HG02642 (cell line): Measurements from ENCODE around the gene REST.
"Not testable (repeated sequence)": the region's sequence is repeated elsewhere in the genome, so short reads cannot be mapped to it uniquely, and the experiment has no call there.

Source experiments
- ATAC-seq: cut with Tn5 transposase; IDR thresholded peaks from one replicate; pipeline ENCODE4 v1.9.1; 2021; ENCODE audit warnings: mild to moderate bottlenecking; ENCODE audit not compliant: unreplicated experiment, poor library complexity

The REST gene

GRCh38 chr4:56906489-56907393, 959 bp upstream of the REST start:
- ATAC-seq, result no peak

DNA sequence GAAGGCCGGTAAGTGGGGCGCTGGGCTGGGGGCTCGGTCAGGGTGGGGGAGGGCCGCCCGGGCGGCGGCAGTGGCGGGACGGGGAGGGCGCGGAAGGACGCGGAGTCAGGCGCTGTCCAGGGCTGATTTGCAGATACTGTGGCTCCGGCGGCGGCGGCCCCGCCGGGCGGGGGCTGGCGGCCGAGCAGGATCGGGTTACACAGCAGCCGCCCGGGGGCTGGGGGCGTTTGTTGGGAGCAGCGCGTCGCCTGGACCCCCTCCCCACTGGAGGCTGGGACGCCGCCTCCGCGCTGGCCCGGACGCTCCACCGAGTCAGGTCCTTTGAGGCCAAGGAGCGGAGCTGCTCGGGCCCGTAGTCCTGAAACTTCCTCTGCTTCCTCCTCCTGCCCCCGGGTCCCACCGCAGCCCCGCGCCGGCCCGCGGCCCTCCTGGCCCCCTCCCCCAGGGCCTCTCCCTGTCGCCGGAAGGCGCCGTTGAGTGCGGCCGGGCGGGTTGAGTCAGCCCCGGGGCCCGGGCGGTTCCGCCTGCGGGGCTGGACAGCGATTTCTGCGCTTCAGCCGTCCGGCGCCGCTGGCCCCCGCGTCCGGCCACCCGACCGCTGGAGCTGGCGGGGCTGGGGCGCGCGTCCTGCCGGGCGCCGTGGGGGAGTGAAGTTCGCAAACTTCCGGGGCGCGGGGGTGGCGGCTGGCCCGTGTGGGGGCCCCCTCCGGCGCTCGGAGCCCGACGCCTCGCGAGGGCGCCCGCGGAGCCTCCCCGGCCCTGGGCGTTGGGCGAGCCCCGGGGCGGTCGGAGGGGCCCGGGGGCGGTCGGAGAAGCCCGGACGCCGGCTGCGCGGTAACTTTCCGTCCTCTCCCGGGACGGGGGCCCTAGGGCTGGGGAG, 746 bp downstream of the REST start:
- peak; percentile 74 for ATAC-seq

- peak; percentile 34 for ATAC-seq
These were observed 1.6 kb downstream of the REST start for GRCh38 chr4:56909086-56909894.

GRCh38 chr4:56910172-56910967, 2.7 kb downstream of the REST start:
- no peak for ATAC-seq

- no peak for ATAC-seq
These were observed 6.6 kb downstream of the REST start for GRCh38 chr4:56914336-56914735.

- ATAC-seq, result not testable (repeated sequence)
These were observed 7.3 kb downstream of the REST start for GRCh38 chr4:56914977-56915376.

- no peak for ATAC-seq
These were observed 19.5 kb downstream of the REST start for GRCh38 chr4:56927196-56927595.

DNA sequence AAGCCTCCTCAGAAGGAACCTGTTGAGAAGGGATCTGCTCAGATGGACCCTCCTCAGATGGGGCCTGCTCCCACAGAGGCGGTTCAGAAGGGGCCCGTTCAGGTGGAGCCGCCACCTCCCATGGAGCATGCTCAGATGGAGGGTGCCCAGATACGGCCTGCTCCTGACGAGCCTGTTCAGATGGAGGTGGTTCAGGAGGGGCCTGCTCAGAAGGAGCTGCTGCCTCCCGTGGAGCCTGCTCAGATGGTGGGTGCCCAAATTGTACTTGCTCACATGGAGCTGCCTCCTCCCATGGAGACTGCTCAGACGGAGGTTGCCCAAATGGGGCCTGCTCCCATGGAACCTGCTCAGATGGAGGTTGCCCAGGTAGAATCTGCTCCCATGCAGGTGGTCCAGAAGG, 22.9 kb downstream of the REST start:
- no peak for ATAC-seq

DNA sequence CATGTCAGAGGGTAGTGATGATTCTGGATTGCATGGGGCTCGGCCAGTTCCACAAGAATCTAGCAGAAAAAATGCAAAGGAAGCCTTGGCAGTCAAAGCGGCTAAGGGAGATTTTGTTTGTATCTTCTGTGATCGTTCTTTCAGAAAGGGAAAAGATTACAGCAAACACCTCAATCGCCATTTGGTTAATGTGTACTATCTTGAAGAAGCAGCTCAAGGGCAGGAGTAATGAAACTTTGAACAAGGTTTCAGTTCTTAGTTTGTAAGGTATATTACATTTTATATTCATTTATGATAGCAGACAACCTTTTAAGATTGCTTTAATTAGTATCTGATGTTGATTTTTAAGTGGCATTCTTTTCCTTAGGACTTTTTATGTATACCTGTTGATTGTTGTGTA, 24.2 kb downstream of the REST start:
- no peak for ATAC-seq

DNA sequence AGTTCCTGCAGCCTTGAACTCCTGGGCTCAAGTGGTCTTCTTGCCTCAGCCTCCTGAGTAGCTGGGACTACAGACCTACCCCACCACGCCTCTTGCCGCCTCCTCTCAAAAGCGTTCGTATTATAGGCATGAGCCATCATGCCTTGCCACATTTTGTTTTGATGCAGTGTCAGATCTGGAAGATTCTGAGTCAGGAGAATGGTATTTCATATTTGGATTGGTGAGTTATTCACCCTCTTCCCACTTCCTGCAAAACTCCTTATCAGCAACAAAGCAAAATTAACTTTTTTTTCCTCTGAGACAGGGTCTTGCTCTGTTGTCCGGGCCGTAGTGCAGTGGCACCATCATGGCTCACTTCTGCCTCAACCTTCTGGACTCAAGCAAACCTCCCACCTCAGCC, 29.6 kb downstream of the REST start:
- ATAC-seq, result no peak

GRCh38 chr4:56939826-56940225, 32.1 kb downstream of the REST start:
- ATAC-seq, result not testable (repeated sequence)

GRCh38 chr4:56940403-56940802, 32.7 kb downstream of the REST start:
- ATAC-seq, result no peak

- ATAC-seq, result no peak
These were observed 33.3 kb downstream of the REST start for GRCh38 chr4:56940971-56941370.

- ATAC-seq, result no peak
These were observed 33.7 kb downstream of the REST start for GRCh38 chr4:56941403-56941802.

DNA sequence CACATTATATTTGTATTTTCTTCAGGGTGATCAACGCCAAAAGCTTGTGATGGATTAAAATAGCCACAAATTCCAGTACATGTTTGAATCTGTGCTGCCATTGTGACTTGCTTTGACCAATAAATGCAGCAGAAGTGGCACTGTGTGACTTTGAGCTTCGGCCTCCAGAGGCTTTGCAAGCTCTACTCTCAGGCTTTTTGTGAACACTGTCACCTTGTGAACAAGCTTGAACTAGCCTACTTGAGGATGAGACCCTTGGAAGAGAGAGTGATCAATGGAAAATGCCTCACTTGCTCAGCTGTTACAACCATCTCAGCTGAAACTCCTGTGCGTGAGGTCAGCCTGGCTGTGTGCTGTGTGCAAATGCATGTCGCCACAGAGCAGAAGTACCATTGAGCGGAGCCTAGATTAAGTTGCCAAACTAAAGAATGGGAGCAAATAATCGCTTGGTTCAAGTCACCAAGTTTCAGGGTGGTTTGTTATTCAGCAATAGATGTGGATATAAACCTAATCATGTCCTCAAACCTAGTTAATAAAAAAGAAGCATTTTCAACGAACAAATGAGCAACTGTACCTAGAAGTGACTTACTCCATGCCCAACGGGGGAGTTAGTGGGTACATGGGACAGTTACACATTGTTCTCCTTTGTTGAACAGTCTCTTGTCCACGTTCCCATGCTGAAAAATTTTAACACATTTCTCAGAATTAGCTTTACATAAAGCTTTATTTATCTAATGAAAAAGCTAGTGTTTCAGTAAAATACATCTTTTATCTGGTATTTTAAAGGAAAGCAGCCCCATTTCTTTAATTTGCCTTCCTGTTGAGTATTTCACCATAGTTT, 46.2 kb downstream of the REST start:
- ATAC-seq, result no peak

DNA sequence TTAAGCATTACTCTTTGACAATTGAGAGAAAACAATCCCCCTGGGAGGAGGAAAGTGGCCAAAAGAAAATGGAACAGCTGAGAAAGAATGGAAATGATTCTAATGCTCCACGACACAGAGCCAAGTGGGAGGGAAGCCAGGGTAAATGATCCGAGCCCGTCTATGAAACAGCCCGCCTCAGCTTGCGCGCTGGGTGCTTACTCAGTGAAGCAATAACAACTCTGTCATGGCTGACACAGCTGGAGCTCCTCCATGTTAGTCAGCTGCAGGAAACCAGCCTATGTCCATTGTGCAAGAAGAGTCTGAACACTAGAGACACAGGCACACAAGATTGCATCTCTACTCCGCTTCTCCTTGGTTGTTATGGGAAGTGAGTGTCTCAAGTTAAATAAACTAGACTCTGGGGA, 50.4 kb downstream of the REST start:
- no peak for ATAC-seq

DNA sequence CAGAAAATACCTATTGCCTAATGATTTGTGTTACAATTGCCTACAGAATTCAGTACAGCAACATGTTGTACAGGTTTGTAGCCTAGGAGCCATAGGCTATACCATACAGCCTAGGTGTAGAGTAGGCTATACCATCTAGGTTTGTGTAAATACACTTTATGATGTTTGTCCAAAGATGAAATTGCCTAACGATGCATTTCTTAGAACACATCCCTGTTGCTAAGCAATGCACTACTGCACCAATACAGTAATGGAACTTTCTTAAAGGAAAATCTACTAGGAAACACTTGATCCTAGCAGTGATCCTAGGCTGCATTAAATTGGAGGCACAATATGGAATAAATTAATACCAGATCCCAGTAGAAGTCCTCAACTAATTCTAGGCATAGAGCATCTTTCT, 51.4 kb downstream of the REST start:
- ATAC-seq, result no peak

GRCh38 chr4:56961107-56961500, 53.4 kb downstream of the REST start:
- ATAC-seq, result no peak

DNA sequence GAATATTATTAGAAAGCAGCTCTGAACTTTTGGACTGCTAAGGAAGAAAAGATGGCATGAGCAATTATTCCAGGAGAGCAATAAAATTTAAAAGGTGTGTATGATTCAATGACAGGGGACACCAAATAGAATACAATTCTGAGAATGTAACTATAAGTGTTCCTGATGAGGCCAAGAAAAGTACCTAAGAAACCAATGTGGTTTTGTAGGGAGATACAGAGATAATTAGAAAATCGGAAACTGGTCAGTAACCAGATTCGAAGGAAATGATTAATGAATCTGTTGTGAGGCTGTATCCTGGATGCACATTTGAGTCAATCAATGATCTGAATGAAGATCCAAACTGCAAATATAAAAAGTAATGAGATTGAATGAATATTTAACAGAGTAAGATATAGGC, 63.7 kb downstream of the REST start:
- ATAC-seq, result no peak
